ENCODE measurements around the gene PML.

PML gene

DNA sequence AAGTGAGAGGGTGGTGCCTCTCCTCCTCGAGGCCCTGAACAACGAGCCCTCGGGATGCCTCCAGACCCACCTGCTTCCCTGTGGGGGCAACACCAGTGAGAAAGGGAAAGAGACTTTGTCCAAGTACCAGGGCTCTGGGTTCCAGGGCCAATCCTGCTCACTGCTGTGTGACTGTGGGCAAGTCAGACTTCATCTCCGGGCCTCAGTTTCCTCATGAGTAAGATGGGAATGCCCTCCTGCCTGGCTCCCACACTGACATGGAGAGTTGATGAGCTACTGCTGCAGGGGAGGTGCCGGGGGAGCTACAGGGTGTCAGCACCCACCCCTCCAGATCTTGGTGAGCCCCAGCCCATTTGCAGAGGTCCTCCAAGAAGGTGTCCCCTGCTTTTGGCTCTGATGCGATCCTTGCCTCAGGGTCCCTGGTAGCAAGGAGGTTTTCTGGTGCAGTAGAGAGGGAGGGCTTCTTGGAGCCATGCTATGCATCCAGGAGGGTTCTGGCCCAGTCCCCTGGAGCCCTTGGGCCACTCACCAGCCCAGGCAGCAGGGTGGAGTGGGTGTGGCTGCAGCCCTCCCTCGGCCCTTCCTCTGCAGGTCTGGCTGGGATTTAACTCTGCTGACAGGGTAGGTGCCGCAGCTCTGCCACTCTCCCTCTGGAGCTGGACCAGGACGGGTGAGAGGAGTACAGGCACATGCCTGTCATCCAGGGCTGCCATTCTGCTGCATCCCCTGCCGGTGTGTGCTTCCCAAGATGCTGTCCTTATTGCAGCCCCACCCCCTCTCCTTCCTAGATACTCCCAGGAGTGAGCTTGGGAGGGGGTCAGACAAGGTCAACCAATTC lies 41.4 kb upstream of the PML start:
- DNase-seq (ENCODE audit: low read depth) = no peak
- TF ChIP-seq, protein P1, sequence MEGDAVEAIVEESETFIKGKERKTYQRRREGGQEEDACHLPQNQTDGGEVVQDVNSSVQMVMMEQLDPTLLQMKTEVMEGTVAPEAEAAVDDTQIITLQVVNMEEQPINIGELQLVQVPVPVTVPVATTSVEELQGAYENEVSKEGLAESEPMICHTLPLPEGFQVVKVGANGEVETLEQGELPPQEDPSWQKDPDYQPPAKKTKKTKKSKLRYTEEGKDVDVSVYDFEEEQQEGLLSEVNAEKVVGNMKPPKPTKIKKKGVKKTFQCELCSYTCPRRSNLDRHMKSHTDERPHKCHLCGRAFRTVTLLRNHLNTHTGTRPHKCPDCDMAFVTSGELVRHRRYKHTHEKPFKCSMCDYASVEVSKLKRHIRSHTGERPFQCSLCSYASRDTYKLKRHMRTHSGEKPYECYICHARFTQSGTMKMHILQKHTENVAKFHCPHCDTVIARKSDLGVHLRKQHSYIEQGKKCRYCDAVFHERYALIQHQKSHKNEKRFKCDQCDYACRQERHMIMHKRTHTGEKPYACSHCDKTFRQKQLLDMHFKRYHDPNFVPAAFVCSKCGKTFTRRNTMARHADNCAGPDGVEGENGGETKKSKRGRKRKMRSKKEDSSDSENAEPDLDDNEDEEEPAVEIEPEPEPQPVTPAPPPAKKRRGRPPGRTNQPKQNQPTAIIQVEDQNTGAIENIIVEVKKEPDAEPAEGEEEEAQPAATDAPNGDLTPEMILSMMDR (conservative IDR thresholded peaks at IDR 0.05; ENCODE audit: control insufficient read depth, insufficient read depth, low read depth, low read length) = no peak
- H3K4me3 ChIP-seq (ENCODE audit: control insufficient read depth, low read depth, low read length) = no peak overlapping the region

DNA sequence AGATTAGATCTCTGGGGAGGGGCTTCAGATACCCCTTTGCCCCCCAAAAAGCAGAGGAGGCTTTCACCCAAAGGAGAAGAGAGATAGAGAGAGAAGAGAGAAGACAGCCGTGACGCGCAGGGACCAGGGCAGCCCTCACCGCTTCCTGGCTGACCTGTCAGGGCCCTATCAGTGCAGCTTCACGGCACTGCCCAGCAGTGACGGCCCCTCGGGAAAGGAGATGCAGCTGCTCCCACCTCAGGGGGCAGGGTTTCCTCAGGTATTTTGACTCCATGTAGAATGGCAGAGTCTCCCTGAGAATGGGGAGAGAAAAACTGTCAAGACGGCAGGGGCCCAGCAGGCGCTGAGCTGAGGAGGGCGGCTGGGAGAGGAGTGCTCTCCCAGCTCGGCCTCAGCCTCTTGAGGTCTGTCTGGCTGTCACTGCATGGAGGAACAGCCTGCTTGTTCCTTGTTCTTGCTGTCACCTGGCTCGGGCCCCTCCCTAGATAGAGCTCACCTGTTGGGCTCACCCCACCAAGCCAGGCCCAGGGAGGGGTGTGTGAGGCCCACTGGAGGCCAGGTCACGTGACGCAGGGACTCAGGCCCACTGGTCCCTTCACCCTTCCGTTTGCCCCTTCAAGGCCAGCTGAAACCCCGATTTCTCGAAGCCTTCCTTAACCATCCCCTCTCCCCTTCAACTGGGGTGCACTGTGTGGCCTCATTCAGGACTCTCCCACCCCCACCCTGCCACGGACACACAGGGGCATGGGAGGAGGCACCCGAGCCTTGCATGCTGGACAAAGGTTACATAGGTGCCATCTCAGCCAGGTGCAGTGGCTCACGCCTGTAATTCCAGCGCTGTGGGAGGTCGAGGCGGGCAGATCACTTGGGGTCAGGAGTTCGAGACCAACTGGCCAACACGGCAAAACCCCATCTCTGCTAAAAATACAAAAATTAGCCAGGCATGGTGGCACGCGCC lies 40.0 kb upstream of the PML start:
- H3K4me3 ChIP-seq (ENCODE audit: control insufficient read depth, low read depth, low read length) = no peak overlapping the region
- TF ChIP-seq, protein P1 (conservative IDR thresholded peaks at IDR 0.05; ENCODE audit: control insufficient read depth, insufficient read depth, low read depth, low read length) = no peak
- no peak for DNase-seq (ENCODE audit: low read depth)

DNA sequence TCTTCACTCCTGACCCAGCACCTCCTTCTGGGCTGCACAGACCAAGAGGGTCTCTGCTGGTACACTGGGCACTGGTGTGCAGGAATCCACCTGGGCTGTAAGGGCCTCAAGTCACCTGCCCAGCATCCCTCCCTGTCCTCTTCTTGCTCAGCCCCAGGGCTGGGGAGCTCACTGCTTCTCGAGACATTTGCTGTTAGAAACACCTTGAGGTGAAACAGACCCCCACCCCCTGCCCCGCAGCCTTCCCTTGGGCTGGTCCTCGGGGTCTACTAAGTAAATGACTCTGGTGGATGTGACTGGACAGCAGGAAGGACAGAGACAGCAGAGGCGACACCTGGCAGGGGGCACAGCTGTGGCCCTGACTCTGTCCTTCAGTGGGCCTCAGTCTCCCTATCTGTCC lies 39.2 kb upstream of the PML start:
- no peak overlapping the region for H3K4me3 ChIP-seq (ENCODE audit: control insufficient read depth, low read depth, low read length)
- TF ChIP-seq, protein P1 (conservative IDR thresholded peaks at IDR 0.05; ENCODE audit: control insufficient read depth, insufficient read depth, low read depth, low read length) = no peak
- no peak for DNase-seq (ENCODE audit: low read depth)

DNA sequence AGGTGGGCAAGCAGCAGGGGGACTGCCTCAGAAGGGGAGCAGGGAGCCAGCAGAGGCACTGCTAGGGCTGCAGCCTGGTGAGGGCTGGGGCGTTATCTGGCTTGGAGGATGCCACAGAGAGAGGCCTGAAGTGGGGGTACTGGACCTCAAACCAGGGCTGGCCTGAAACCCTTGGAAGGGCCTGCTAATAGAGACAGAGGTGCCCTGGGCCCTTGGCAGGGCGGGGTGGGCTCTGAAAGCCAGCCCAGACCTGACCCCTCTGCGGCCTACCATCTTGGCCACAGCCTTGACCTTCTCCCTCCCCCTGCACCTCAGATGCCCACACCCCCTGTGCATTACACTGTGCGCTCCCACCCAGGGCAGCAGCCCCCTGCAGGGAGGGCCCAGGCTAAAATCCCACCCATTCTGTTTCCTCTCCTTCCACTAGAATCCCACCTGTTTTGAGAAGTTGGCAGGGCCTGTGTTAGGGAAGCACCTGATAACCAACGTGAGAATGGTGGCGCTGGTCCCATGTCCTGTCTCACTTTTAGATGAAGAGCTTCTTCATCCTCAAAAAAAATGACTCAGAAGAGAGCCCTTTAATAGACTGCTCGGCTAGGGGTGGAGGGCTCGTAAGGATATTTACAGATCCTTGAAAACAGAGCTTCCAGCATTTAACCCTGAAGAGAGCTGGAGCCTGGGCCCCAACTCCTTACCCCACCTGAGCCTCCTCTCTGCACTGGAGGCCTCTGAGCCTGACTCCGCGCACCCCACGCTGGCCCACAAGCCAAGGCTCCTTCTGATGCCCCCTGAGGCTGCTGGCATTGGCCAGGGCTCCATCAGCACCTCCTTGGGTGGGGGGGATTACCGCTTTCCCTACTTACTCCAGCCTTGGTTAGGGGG lies 38.4 kb upstream of the PML start:
- TF ChIP-seq, protein P1 (conservative IDR thresholded peaks at IDR 0.05; ENCODE audit: control insufficient read depth, insufficient read depth, low read depth, low read length) = no peak
- peak; percentile 28 for DNase-seq (ENCODE audit: low read depth)
- H3K4me3 ChIP-seq (ENCODE audit: control insufficient read depth, low read depth, low read length) = no peak overlapping the region

DNA sequence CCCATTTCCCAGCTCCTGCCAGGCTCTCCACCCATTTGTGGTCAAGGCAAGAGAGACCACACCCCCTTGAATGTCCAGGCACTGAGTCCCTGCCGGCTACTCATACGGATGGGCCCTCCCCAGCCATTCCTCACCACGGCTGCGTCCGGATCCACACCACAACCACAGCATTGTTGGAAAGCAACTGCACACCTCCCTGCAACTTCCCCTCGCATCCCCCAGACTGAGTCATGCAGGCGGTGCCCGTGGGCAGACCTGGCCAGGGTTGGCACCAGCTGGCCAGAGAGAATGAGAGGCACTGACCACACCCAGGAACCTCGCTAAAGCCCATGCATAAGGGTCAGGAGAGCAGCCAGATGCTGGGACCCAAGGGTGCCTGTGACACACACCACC lies 37.8 kb upstream of the PML start:
- TF ChIP-seq, protein P1 (conservative IDR thresholded peaks at IDR 0.05; ENCODE audit: control insufficient read depth, insufficient read depth, low read depth, low read length) = no peak

DNA sequence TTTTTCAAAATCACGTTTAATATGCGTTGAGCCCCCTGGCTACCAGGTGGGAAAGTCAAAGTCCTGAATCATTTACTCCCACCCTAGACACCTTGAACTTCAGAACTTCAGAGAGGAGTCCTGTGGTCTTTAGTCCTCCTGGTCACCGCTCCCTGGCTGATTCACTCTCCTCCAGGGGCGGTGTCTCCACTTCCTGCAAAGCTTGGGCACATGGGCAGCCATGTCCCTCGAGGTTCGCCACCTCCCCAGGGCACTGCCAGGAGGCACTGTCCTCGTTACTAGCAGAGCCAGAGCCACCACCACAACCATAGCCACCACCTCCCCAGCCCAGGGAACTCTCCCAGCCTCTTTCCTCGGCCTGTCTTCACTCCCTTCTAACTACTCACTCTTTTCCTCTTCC lies 37.2 kb upstream of the PML start:
- TF ChIP-seq, protein P1 (conservative IDR thresholded peaks at IDR 0.05; ENCODE audit: control insufficient read depth, insufficient read depth, low read depth, low read length) = no peak
- H3K4me3 ChIP-seq (ENCODE audit: control insufficient read depth, low read depth, low read length) = no peak overlapping the region
- DNase-seq (ENCODE audit: low read depth) = no peak

More for the DNA sequence above, 37.8 kb upstream of the PML start:
- DNase-seq (ENCODE audit: low read depth) = peak; percentile 92
- no peak overlapping the region for H3K4me3 ChIP-seq (ENCODE audit: control insufficient read depth, low read depth, low read length)

Data from fibroblast of mammary gland (primary cell).